Heart left ventricle (tissue), 13 donors: ENCODE results near the gene EIPR1.
"Not testable (repeated sequence)": the region's sequence is repeated elsewhere in the genome, so short reads cannot be mapped to it uniquely, and the experiment has no call there.

Experiments used
- POLR2A ChIP-seq, 2 donors: fragments of 450-650 bp; IDR thresholded peaks; one replicate each; pipeline ENCODE4 v1.6.1; 2017; ENCODE audit warnings: antibody characterized with exemption in 2 of 2, mild to moderate bottlenecking in 2 of 2, moderate library complexity in 2 of 2
- TF ChIP-seq, protein P1 (sequence below), 12 donors: fragments of 200-600 bp; sonication (generic) in 4 of 12; IDR thresholded peaks; one replicate each; pipeline versions ENCODE4 v1.5.0 to v1.8.0; 2018 to 2022; ENCODE audit warnings: antibody characterized with exemption in 12 of 12, mild to moderate bottlenecking in 5 of 12
- donor health status: ischemic (EF 13 %, LVEDD 7.1; RV severe dilation, severe dysfunction).
- donor health status: DM: no; HTN: yes; CAD: no.
- donor health status: DM: no; HTN: no; CAD: no.
- donor health status: ischemic (EF 25% LVEDD 6.9; RV normal size, moderate dysfunction).
- donor health status: ischemic (EF 25% LVEDD 5.7; RV mildly dilated, moderate dysfunction).
- donor health status: ischemic (EF 35%, LVEDD 5.7; RV mildly dilated, moderate dysfunction).
- donor health status: nonischemic (EF 11% LVEDD 7.7; RV severe dilation, severe dysfunction).
- donor health status: DM: yes; HTN: yes; CAD: no.
- donor health status: PGD.
- donor health status: ischemic (EF 29% LVEDD 5.4; RV normal size, mild dysfunction).
- donor health status: nonischemic (EF 23%, LVEDD 6.1; RV moderate dilation, normal function).

- TF ChIP-seq, protein P1, sequence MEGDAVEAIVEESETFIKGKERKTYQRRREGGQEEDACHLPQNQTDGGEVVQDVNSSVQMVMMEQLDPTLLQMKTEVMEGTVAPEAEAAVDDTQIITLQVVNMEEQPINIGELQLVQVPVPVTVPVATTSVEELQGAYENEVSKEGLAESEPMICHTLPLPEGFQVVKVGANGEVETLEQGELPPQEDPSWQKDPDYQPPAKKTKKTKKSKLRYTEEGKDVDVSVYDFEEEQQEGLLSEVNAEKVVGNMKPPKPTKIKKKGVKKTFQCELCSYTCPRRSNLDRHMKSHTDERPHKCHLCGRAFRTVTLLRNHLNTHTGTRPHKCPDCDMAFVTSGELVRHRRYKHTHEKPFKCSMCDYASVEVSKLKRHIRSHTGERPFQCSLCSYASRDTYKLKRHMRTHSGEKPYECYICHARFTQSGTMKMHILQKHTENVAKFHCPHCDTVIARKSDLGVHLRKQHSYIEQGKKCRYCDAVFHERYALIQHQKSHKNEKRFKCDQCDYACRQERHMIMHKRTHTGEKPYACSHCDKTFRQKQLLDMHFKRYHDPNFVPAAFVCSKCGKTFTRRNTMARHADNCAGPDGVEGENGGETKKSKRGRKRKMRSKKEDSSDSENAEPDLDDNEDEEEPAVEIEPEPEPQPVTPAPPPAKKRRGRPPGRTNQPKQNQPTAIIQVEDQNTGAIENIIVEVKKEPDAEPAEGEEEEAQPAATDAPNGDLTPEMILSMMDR (IDR thresholded peaks at IDR 0.05): not testable (repeated sequence)
- not testable (repeated sequence) for TF ChIP-seq POLR2A (IDR thresholded peaks at IDR 0.05)
Measured at GRCh38 chr2:3180909-3181221, 196.8 kb downstream of the EIPR1 start.
